ENCODE measurements around the gene KIAA0753. TPM values are rescaled to one million over a fixed set of nuclear protein-coding genes. Genes with fewer than 3 reads are reported as not detected.
"Not testable (repeated sequence)": the region's sequence is repeated elsewhere in the genome, so short reads cannot be mapped to it uniquely, and the experiment has no call there.

The KIAA0753 gene
- total RNA-seq, 1 donor from 2014 or later: 19.8 TPM

DNA sequence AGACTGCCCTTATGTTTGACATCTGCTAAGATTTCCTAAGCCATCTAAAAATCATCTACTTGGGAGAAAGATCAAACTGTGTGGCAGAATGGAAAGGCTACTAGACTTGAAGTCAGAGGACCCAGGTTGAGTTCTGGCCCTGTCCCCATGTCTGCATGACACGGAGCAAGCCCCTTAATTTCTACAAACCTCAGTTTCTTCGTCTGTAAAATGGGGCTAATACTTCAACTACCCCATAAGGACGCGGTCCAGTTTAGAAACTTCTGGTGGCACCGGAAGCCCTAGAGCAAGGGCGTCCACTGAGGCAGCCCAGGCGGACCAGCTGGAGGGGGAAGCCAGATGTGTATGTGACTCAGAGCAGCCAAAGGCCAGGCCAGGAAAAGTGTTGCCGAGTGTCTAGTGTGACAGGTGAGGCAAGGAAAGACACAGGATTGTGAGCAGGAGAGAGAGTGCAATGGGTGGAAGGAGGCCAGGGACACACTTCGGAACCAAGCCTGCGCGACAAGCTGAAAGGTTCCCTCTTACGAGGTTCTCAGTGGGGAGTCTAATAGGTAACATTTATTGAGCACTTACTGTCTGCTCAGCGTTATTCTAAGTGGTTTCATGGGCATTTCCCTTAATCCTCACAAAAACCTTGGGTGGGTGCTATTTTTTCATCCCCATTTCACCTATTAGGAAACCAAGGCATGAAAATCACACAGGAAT lies 66.4 kb downstream of the KIAA0753 start:
- no peak for DNase-seq (ENCODE audit: extremely low read depth, low read depth, low spot score)

DNA sequence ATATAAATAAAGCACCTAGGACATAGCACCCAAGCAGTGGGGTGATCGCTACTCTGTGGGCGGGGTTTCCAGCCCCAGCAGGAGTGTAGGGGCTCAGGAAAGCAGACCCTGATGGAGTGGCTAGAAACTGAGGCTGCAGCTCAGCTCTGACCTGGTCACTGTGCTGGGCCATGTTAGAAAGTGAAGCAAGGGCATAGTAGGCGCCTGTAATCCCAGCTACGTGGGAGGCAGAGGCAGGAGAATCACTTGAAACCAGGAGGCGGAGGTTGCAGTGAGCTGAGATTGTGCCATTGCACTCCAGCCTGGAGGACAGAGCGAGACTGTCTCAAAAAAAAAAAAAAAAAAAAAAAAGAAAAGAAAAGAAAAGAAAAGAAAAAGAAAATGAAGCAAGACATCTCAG lies 67.0 kb downstream of the KIAA0753 start:
- not testable (repeated sequence) for DNase-seq (ENCODE audit: extremely low read depth, low read depth, low spot score)

DNA sequence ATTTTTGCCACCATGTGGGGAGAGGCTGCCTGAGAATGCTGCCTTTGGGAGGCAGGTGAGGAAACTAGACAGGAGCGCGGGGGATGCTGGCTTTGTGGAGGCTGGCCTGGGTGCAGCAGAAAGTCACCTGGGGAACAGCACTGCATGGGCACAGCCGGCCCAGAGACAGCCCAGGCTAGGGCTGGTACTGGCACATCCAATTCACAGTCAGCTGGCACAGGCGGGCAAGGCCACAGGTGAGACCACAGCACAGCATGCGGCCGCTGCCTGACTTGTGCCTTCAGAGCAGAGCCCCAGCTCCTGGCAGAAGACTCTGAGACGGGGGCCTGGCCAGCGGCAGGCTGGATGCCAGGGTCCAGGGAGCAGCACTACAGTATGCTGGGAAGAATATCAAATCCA lies 67.5 kb downstream of the KIAA0753 start:
- DNase-seq (ENCODE audit: extremely low read depth, low read depth, low spot score): no peak

DNA sequence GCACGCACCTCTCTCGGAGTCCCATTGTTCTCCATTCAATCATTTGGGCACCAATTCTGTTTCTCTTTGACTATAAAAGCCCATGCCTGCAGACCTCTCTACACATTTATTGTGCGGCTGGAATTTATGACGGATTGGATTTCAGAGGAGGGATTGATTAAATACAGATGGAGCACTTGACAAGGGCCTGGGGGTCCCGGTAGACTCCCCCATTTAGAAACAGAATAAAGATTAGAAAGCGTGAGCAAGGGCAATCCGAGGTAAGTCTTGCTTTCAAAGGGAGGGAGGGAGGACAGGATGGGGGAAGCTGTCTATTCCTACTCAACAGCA lies 69.1 kb downstream of the KIAA0753 start:
- DNase-seq (ENCODE audit: extremely low read depth, low read depth, low spot score): no peak

DNA sequence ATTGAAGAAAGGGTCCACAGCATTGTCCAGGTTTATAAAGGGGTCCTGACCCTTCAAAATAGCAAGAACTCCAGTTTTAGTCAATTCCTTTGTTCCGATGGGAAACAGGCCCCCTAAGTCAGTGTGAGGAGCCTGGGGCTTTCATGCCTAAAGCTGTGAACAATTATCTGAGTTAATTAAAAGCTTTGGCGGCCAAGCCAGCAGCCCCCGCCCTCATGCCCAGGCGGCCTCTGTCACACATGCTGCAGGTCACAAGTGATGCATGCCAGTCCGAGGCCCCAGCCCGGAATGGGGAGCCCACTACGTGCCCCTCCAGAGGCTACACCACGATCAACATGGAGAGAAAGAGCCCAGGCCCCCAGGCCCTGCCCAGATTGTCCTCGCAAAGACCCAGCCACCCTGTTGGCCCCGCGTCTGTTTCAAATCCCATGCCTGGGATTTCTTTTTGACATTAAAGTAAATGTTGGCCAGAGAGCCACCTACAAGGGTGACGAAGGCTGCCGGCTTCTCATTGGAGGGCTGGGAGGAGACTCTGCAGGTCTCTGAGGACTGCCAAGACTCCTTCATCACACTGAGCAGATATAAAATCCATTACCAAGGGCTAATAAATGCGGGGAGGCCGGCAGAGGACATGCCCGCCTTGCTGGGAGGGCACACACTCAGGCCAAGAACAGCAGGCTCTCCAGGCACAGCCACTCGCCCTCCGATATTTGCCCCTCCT lies 69.6 kb downstream of the KIAA0753 start:
- DNase-seq (ENCODE audit: extremely low read depth, low read depth, low spot score): no peak

DNA sequence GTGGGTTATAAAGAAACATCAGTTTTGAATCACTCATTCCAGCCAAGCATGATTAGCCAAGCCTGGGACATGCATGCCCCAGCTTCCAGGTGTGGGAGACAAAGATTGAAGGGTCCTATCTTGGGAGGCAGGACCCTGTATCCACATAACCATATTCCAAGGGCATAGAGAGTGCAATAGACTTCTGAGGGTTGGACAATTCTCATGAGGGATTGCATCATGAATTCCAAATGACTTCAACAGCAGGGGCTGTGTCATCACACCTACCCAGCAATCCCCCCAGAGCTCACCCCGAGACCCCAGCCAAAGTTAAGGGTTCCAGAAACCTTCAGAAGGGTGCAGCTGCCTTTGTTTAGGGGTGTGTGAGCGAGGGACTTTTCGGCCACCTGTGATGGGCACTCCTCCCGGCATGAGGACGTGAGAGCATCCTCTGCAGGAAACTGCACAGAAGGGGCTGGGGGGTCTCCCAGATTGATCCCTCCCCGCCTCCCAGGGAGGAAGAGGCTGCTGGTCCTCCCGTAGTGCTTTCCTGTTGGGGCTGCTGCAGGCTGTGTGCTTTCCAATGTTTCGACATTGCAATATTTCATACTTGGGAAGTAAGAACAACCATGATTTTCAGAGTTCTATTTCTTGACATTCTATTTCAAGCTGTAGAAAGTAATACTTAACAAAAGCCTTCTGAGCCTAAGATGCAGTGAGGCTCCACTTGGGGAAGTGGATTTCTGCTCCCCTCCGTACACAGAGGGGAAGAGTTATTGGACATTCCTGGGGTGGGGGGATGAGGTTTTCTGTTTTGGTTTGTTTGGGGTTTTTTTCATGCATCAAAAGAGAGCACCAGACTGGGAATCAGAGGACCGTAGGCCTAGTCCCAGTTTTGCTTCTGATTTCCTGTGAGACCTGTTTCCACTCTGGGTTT lies 70.9 kb downstream of the KIAA0753 start:
- no peak for DNase-seq (ENCODE audit: extremely low read depth, low read depth, low spot score)

DNA sequence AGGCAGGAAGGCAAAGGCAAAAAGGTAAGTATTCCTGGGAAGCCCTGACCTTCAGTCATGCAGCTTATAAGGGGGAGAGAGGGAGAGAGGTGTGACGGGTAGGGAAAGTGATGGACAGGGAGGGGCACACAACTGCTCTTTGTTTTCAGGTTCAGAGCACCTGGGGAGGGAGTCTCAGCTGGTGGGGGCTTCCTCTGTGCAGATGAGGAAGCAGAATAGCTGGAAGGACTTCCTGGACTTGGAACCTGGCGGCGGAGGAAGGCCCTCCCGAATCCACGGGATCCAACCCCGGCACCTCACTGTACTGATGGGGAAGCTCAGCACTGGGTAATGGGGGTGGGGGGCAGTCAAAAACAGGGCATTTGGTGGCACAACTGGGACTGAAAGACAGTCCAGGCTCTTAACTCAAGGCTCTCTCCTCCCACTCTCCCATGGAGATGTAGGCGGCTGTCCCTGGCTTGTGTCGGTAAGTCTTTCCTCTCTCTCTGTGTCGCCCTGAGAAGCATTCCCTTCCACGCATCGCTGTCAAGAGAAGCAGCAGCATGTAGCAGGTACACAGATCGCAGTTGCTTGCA lies 72.2 kb downstream of the KIAA0753 start:
- DNase-seq (ENCODE audit: extremely low read depth, low read depth, low spot score): no peak

DNA sequence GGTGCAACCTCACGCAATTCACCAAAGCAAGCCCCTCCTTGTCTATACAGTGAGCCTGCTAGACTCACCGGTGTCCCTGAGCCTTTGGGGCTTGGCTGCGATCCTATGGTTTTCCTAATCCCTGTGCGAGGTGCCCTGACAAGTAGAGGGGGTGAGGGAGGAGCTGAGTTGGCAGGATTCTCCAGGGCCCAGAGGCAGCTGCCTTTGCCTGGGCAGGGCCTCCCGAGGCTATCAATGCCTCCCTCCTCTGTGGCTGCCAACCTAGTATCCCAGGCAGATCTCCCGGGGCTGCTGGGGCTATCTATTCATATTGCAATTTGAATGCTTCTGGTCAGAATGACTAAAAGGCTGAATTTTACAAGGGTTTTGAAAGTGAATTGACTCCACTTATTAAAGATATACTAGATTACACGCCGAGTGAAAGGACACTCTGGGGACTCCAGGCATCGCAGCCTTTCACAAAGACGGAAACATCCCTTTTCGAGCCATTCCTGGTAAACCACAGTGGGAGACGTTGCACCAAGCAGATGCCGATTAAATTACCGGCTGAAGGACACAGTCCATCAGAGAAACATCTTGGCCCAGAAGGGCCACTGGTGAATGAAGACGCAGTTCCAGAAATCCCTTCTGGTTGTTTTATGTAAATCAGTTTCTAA lies 72.9 kb downstream of the KIAA0753 start:
- no peak for DNase-seq (ENCODE audit: extremely low read depth, low read depth, low spot score)

DNA sequence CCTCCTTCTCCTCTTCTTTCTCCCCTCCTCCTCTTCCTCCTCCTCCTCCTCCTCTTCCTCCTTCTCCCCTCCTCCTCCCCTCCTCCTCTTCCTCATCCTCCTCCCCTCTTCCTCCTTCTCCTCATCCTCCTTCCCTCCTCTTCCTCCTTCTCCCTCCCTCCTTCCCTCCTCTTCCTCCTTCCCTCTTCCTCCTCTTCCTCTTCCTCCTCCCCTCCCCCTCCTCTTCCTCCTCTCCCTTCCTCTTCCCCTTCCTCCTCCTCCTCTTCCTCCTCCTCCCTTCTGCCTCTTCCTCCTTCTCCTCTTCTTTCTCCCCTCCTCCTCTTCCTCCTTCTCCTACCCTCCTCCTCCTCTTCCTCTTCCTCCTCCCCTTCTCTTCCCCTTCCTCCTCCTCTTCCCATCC lies 79.1 kb downstream of the KIAA0753 start:
- DNase-seq (ENCODE audit: extremely low read depth, low read depth, low spot score): no peak

DNA sequence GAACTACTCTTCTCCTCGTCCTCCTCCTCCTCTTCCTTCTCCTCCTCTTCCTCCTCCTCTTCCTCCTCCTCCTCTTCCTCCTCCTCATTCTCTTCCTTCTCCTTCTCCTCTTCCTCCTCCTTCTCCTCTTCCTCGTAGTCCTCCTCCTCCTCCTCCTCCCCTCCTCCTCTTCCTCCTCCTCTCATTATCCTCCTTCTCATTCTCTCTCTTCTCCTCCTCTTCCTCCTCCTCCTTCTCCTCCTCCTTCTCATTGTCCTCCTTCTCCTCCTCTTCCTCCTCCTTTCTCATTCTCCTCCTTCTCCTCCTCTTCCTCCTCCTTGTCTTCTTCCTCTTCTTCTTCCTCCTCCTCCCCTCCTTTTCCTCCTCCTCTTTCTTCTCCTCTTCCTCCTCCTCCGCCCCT lies 80.0 kb downstream of the KIAA0753 start:
- no peak for DNase-seq (ENCODE audit: extremely low read depth, low read depth, low spot score)

DNA sequence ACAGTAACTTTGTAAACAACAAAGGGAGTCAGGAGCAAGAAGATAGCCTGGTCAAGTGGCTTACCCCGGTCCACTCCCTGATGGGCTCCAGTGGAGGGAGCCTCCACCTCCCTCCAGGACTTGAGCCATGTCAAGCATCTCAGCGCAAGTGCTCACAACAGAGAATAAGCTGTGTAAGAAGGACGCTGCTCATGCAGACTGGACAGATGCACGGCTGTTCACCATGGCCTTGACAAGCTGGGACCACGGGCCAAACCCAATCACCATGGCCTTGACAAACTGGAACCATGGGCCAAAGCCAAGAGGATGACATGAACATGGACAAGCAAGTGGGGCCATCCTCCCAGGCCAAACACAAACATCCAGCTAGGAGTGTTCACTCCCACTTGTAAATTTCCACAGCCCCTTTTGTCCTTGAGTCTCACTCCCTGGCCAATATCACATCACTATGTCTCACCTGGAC lies 80.7 kb downstream of the KIAA0753 start:
- DNase-seq (ENCODE audit: extremely low read depth, low read depth, low spot score): no peak

DNA sequence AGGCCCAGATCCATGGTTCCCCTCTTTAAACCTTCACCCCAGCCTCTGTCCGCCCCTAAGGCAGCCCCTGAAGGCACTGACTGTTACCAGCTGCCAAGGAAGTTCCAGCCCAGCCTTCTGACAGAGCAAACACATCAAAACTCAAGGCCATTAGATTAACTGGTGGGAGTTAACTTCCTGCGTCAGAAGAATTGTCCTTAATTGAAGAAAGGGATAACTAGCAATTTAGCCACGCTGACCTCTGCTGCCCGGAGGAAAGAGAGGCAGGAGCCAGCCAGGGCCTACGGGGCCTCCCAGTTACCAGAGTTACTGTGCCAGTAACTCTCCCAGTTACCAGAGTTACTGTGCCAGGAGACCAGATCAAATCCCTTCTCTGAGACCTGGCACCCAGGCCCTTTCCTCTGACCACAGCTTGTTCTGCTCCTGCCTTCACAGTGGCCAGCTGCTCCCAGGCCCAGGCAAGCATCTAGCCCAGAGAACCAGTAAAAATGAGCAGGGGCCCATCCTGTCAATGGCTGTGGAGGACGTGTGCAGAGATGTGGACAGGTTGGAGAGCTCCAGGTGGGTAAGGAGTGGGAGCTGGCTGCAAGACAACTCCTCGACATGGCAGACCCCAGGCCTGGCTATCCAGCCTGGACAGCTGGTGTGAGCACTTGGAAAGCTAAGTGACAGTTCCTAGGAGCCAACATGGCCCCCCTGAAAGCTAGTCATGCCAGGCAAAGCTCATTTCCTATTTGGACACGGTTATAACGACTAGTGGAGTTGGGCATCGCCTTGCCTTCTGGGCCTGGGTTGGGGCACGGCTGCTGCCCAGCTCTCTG lies 81.4 kb downstream of the KIAA0753 start:
- no peak for DNase-seq (ENCODE audit: extremely low read depth, low read depth, low spot score)

DNA sequence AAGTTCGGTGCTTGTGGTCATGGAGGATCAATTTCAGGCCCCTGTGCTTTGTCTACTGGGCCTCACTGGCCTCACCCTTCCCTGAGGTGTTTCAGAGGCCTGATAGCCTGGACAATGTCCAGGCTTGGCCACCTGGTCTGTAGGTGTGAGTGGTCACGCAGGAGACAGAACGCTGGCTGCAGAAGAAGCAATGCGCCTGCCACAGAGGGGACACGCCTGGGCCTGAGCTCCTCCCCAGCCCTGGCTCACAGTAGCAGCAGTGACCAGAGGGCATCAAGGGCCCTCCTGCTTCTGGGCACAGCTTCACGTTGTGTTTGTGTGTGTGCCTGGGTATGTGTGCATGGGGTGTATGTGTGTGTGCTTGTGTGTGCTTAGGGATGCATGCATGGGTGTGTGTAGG lies 82.2 kb downstream of the KIAA0753 start:
- DNase-seq (ENCODE audit: extremely low read depth, low read depth, low spot score): no peak

DNA sequence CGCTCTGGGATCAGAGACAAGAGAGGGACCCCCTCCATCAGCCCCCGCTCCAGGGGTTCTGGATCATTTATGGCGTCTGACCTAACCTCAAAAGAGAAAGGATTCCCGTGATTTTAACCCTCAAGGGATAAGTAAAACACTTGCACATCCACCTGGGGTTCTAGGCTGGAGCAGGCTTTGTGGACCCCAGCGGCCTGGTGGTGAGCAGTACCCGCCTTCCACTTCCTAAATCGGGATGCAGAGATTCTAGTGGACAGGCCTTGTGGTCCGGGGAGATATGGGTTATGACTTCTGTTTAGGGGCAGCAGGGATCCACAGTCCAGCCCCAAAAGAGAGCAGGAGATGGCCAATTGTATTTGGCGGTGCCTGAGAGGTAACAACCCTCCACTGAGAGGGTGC lies 83.5 kb downstream of the KIAA0753 start:
- no peak for DNase-seq (ENCODE audit: extremely low read depth, low read depth, low spot score)

DNA sequence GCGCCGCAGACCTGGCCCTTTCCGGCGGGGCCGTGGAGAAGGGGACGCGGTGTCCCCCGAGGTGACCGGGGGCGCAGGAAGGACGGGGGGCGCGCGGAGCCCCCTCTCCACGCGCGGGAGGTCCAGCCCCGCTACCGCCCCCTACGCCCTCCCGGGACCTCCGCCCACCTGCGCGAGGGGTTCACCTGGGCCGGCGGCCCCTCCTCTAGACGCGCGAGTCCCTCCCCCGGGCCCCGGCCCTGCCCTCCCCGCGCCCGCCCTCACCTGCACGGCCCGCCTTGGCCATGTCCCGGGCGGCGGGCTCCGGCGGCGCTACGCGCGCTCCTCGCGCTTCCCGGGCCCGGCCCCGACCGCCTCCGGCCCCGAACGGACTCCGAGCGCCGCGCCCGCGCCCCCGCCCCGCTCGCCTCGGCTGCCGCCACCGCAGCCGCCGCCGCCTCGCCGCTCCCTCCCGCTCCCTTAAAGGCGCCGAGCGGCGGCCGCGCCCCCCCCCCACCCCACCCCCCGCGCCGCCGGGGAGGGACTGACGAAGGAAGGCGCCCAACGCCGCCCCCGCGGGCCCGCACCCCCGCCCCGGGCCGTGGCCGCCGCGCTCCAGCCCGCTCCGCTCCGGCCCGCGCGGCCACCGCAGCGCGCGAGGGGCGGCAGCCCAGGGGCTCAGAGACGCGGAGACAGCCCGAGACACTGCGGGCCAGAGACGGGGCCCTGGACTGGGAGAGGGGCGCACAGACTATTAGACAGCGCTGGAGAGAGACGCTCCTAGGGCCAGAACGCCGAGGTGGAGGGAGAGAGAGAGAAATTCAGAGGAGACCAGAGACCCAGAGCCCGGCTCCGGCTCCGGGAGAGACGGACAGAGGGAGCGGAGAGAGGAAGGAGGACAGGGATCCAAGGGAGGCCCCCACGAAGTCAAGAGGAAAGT lies 84.1 kb downstream of the KIAA0753 start, which contains the start of gene PITPNM3:
PITPNM3 (minus strand) TSS at position 435 of the 919 bp plus-strand sequence; CDS start at position 286, 149 bp downstream.
- DNase-seq (ENCODE audit: extremely low read depth, low read depth, low spot score): no peak

DNA sequence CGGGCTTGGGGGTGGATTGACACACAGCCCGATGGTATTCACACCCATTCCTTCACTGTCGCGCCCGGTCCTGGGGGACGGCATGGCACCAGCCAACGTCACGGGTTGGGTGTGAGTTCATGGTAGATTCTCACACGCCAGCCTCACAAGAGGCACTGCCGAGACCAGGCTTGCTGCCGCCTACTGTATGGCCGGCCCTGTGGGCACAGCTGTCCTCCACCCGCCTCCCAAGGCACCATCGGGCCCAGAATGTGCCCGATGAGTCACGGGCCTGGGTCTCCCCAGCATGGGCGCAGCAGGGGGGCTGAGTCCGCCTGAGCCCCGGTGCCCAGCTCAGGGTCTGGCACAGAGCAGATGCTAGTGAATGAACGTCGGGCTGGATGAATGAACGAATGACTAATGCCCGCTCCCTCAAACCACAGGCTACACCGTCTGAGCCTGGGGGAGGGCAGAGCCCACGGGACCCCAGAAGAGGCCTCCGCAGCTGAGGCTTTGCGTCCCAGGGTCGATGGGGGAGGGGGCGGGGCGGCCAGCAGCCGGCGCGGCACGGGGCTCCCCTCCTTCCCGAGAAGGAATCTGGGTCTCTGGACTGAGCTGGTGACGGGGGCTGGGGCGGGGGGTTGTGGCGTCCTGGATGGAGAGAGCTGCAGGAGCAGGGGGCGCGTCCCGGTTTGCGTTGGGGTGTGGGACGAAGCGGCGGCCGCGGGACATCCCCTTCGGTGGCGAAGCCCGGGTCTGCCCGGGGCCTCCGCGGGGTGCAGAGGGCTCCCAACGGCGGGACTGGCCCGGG lies 85.0 kb downstream of the KIAA0753 start:
- DNase-seq (ENCODE audit: extremely low read depth, low read depth, low spot score): no peak

DNA sequence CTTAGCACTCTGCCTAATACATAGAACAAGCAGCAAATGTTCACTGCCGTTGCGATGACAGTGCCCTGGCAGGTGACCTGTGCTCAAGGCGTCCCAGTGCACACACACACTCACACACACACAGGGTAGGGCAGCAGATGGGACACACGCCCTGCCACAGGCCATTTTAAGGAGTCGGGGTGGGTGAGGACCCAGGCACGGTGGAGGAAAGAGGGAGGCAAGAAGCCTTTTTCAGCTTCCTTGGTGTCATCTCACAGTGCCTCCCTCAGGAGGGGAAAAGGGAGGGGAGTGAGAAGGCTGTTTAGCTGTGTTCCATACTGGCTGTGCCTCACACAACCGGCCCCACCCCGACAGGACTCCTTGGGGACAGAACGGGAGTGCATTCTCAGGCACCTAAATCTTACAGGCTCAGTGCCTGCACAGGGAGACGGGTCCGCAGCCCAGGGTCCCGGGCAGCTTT lies 85.6 kb downstream of the KIAA0753 start:
- DNase-seq (ENCODE audit: extremely low read depth, low read depth, low spot score): no peak

DNA sequence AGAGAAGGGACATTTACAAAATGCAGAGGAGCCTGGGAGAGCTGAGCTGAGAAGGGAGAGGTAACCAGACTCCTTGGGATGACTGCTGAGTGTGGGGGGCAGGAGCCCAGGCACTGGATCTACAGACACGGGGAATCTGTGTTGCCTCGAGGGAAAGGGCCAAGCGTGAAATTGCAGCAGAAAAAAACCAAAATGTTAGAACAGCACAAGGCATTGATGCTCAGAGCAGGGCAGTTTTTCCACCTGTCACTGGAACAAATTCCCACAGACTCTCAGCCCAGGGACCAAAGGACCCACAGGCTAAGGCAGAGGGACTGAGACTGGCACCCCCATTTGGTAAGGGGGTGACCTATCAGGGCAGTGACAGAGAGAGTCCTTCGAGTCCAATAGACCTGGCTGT lies 86.2 kb downstream of the KIAA0753 start:
- DNase-seq (ENCODE audit: extremely low read depth, low read depth, low spot score): no peak
